ENCODE measurements around the gene SLC25A20.
"Not testable (repeated sequence)": the region's sequence is repeated elsewhere in the genome, so short reads cannot be mapped to it uniquely, and the experiment has no call there.

The SLC25A20 gene, protein sequence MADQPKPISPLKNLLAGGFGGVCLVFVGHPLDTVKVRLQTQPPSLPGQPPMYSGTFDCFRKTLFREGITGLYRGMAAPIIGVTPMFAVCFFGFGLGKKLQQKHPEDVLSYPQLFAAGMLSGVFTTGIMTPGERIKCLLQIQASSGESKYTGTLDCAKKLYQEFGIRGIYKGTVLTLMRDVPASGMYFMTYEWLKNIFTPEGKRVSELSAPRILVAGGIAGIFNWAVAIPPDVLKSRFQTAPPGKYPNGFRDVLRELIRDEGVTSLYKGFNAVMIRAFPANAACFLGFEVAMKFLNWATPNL

DNA sequence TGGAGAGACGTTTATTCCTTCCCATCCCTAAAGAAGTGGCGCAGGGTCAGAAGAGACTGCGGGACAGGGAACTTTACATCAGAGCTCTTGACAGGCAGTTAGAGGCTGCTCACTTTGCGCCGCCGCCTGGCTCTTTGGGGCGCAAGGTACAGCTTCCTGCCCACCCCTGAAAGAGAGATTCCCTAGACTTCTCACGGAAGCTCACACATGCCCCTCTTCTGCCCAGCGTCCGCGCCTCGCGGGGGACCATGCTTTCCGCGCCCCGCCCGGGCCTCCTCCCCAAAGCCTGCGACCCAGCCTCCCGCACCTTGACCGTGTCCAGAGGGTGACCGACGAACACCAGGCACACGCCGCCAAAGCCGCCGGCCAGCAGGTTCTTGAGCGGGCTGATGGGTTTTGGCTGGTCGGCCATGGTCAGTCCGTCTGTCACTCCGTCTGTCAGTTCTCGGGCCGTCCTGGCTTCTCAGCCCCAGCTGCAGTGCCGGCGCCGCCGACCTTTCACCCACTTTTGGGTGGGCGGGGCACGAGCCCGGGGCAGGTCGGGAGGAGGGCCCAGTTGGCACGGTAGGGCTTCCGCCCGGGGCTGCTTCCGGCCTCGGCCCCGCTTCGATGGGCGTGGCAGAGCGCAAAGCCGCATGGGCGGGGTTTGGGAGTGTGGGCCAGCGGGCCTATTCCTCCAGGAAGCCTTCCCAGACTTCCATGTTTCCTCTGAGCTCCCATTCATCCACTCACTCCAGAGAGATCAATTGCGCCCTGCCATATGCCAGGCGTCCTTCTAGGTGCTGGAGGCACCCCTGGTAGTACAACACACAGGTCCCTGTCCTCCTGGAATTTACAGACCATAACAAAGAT, at the start of gene SLC25A20:
Gene SLC25A20, minus strand, starts transcription at position 500 of the 852 bp plus-strand sequence. Its CDS starts 88 bp downstream, at position 412.
- in situ Hi-C loops (cut with MboI; ENCODE audit: low sequenced_read_pairs), result no loop called here

DNA sequence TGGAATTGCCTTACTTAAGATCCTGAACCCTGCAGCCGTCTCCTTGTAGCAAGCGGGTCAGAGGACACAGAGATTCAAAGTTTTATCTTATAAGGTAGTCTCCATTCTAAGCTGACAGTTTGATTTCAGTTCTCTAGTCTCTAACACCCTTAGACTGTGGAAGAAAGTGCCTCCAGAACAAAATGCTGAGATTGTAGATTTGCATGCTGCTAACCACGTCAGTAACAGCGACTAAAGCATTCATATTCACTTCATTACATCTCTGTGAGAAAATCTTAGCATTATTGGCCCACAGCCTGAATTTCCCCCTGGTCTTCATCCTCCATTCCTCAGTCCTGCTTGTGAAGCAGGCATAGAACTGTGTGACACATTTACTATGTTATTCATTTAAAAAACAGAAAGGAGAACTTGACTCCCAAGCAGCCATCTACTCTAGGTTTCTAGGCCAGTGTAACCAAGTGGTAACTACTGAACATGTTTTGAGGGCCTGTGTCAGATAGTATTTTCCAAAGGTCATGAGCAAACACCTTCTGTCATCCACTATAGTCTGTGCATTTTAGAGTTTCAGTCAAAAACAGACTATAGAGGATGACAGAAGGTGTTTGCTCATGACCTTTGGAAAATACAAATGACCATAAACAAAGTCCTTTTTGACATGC, 47.3 kb upstream of the SLC25A20 start:
- in situ Hi-C loops (cut with MboI; ENCODE audit: low sequenced_read_pairs), result no loop called here

DNA sequence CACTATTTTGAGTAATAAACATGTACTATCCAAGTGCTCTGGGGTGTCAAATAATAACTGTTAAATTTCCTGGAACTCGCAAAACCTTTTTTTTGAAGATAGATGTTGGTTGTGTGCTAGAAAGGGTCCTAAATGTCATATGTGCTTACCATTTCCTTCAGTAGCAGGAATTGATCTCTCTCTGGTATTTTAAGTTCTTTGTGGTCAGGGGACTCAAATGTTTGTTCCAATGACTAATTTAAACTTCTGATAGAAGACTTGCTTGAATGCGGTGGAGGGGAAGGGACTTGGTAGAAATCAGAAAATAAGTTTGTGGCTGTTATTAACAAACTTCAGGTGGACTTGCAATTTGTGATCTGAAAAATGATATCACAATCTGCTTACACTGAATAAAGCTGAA, 46.8 kb upstream of the SLC25A20 start:
- in situ Hi-C loops (cut with MboI; ENCODE audit: low sequenced_read_pairs), result no loop called here

DNA sequence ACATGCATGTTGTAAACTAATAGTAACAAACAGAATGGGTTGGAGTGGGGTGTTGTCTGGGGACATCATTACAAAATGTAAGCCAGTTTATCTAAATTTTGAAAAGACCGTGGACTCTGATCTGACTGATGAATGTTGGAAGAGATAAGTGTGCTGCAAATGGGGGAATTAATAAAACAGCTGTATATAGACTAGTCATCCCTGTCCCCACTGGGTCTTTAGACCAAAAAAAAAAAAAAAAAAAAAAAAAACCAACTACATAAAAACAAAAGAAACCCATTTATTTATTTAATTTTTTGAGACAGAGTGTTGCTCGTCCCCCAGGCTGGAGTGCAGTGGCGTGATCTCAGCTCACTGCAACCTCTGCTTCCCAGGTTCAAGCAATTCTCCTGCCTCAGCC, 40.0 kb upstream of the SLC25A20 start:
- in situ Hi-C loops (cut with MboI; ENCODE audit: low sequenced_read_pairs), result no loop called here

DNA sequence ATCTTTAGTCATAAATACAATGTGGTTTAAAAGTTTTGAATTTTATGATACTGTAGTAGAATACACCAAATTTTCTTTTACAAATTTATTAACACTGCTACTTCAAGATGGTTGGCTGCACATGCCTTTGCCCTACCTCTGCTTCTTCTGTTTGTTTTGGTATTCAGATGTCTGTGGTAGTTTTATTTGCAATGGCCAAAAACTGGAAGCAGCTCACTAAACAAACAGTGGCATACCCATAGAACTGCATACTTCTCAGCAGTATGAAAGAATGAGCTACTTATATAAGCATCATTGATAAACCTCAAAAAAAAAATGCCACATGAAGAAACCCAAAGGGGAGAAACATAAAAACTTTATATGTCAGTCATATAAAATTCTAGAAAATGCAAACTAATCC, 39.5 kb upstream of the SLC25A20 start:
- in situ Hi-C loops (cut with MboI; ENCODE audit: low sequenced_read_pairs), result no loop called here

DNA sequence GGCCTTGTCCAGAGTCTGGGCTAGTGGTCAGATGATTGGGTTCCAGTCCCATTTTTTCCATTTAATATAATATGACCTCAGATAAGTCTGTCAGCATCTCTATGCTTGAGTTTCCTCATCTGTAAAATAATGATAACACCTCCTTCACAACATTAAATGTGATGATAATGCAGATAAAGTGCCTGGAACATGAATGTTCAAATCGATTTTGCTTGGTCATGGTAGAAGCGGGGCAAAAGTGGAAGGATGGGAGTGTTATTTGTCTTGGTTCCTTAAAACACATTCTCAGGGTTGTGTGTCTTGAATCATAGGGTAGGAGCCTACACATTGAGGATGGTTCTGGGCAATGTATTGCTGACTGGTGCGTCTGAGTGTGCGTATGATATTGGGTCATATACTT, 36.8 kb upstream of the SLC25A20 start:
- in situ Hi-C loops (cut with MboI; ENCODE audit: low sequenced_read_pairs), result no loop called here

DNA sequence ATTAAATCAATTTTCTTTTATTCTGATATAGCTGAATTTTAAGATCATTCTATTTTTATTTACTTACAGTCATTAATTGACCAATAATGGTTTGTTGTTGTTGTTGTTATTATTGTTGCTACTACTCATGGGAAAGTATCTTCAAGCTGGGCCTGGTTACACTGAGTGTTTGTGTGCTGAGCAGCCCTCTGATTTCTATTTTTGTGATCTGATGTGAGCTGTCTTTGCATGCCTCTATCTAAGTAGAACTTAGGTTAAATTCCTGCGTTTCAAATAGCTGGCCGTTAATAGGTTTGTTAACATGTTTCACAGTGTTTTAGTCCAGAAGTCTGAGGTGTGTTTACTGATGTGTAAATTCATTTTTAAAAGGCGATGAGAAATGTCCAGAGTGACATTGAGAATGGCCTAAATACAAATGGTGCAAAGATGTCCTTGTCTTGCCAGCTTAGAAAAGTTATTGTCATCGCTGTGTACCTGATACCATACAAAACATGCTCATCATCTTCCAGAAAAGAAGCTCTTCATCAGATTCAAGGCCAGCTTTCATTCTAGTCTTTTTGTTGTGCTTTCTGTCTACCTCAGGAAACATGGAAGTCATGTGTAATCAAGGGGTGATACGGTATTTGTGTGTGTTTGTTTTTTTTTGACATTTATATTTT, 35.8 kb upstream of the SLC25A20 start:
- in situ Hi-C loops (cut with MboI; ENCODE audit: low sequenced_read_pairs), result no loop called here

DNA sequence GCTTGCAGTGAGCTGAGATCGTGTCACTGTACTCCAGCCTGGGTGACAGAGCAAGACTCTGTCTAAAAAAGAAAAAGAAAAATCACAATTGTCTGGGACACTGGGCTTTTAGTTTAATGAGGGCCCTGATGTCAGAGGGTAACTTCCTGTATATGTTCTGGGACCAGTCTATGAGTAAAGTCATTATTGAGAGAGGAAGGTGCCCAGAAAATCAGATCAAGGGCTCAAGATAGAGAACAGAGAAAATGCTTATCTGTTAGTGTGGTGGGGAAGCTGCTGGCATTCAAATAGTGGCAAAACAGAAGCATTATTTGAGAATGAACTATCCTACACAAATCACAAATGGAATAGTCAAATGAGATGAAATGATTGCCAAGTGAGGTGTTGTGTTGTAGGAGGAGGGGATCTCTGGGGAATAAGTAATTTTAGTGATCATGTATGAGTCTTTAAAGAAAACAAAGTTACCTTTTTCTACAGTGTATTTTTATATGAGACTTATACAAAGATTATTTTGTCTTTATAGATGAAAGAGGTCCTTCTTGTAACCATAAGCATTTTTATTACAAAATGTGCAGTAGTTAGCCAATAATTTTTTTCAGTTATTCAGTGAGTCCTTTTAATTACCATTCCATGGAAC, 33.4 kb upstream of the SLC25A20 start:
- in situ Hi-C loops (cut with MboI; ENCODE audit: low sequenced_read_pairs), result no loop called here

DNA sequence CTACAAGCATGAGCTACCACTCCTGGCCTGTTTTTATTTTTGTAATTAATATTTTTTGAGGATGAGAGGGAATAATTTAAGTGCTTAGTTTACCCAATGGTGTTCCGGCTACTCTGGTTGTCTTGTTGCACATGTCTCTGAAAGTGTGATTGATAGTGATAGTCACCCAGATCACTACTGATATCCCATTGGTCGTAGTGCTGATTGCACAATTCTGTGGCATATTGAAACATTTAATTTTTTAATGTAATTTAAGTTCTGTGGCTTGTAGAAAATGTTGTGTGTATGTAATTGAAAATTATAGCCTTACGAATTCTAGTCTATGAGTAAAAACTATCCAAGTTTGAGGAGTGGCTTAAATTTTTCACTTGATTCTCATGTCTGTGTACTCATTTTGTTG, 31.9 kb upstream of the SLC25A20 start:
- in situ Hi-C loops (cut with MboI; ENCODE audit: low sequenced_read_pairs), result no loop called here

DNA sequence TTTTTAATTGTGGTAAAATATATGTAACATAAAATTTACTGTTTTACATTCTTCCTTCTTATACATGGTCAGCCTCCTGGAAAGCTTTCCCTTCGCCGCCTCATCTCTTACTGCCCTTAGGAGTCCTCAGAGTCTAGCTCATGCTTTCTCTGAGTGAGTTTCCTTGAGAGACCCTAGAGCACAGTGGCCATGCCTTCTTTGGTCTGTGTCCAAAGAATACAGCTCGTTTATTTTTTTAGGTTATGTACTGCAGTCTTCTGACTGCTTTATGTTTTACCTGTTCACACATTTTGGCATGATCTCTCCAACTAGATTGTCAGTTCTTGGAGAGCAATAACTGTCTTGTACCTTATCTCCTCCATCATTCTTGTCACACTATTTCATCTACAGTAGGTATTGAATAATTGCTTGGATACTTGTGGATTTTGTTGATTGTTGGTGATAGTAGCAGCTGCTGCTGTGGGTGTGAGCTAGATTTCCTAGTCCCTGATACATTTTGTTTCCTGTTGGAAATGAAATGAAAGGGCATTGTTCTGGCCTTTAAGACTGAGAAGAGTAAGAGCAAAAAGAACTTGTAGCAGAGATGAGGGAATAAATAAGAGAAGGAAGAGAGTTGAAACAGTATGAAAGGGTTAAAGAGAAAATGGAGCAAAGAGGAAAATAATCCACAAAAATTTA, 30.8 kb upstream of the SLC25A20 start:
- in situ Hi-C loops (cut with MboI; ENCODE audit: low sequenced_read_pairs), result no loop called here

DNA sequence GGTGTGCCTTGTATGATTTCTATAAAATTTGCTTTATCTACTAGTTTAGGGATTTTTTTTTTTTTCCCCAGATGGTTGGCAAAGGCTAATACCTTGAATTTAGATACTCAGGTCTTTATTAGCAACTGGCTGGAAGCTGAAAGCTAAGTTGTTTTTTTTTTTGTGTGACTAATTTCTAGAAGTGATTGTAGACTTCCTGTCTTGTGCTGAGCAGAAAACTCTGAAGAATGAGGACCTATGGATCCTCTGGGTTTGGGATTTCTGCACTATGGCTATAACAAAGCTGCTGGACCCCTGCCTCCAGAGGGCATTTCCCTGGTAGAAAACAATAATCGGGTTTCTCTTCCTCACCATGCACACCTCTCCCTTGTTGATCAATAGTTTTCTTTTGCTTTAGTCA, 30.0 kb upstream of the SLC25A20 start:
- in situ Hi-C loops (cut with MboI; ENCODE audit: low sequenced_read_pairs), result no loop called here

DNA sequence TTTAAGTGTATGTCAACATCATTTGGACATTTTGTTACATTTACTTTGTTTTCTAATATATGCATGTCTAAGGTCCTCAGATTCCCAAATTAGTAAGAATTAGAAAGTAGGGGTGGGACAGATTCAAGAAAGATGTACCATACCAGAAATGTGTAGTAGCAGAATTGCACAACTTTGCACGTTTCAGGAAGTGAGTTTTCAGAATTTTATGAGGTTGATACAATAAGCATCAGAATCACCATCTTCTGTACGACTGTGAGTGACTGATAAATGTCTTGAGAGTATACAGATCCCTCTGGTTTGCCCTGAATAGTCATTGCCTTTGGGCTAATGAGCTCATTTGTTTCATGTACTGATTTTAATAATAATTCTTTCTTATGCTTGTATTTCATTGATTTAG, 29.2 kb upstream of the SLC25A20 start:
- in situ Hi-C loops (cut with MboI; ENCODE audit: low sequenced_read_pairs), result no loop called here

DNA sequence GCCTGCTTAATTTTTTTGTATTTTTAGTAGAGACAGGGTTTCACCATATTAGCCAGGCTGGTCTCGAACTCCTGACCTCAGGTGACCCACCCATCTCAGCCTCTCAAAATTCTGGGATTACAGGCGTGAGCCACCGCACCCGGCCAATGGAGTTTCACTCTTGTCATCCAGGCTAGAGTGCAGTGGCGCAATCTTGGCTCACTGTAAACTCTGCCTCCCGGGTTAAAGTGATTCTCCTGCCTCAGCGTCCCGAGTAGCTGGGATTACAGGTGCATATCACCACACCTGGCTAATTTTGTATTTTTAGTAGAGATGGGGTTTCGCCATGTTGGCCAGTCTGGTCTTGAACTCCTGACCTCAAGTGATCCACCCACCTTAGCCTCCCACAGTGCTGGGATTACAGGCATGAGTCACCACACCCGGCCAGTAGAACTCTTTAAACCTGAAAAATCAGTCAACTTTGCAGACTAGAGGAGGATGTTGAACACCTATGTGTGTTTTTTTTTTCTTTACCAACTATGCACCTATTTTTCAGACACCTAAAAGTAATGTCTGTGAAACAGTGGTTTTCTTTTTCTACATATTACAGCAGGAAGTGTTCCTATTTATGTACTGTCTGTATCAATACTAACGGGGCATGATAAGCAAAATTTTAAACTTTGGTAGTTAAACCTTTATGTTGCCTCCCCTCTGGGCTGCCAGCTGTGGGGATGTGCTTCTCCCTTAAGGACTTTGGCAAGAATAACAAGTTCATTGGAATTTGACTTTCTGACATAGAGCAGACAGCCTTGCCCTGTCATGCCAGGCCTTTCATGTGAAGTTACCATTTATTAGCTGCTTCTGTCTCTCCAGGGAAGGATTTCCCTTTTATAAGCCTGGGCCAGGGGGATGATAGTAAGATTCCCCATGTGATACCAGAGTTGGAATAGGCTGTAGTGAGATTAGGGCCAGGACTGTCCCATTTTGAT, 28.0 kb upstream of the SLC25A20 start:
- in situ Hi-C loops (cut with MboI; ENCODE audit: low sequenced_read_pairs), result no loop called here

DNA sequence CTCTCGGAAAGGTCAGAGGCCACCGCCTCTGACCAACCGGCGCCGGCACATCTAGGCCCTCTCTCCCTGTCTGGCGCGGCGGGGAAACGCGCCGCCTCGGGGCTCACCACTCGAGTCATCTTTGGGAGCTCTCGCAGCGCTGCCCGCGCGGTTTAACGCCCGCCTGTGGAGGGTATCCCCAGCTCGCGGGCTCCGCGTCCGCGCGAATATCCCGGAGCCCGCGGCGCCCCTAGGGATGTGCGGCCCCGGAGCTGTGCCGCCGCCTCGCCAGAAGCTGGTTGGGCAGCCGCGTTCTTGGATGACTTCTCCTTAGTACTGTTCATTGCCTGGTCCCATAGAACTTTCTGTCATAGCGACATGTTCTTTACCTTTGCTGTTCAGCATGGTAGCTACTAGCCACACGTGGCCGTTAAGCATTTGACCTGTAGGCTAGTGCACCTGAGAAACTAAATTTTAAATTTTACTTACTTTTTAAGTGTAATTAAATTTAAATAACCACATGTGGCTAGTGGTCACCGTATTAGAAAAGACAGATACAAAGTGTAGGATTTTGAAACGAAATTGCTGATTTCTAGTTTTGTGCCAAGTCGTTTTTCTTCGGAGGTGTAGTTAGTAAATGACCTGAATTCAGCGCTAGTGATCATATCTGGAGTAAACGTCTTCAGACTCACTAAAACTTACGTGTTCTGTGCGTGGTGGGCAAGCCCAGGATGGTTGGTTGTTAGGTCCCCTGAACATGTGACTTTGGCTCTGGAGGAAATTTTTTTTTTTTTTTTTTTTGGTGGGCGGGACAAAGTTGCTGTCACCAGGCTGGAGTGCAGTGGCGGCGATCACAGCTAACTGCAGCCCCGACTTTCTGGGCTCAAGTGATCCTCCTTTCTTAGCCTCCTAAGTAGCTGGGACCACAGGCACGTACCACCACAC, 20.8 kb upstream of the SLC25A20 start:
- in situ Hi-C loops (cut with MboI; ENCODE audit: low sequenced_read_pairs), result no loop called here

DNA sequence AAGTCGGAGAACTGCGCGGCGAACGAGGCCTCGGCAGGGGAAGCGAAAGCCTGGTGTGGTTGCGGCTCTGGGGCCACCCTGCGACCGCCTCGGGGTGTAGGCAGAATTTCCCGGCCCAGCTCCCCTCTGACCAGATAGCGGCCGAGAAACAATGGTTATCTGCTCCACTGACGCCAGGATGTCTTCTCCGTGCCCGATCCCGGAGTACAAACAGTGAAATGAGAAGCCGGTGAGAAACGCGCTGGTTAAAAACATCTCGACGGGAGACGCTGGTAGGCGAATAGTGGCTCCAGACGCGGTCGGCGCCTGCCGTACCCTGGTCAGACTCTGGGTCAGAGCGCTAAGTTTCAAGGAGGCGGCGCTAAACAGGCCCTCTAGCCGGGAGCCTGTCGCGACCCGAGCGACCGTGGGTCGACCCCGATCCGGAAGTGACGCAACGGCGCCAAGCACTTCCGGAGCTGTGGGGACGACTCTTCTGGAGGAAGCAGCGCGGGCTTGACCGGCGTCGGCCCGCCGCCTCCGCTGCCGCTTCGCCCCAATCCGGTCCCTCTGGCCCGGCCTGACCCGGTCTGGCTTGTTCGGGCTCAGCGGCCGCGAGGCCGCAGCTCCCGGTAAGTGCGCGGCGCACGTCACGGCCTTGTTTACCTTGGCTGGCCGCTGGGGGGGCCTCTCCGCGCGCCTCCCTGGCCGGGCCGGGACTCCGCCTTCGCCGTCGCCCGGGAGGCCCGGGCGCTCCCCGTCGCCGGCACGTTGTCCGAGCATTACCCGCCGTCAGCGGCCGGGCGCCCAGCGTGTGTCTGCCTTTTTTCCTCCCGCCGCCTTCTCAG, 19.9 kb upstream of the SLC25A20 start, which contains the start of gene ARIH2:
Gene ARIH2, plus strand, starts transcription at position 455 of the 827 bp plus-strand sequence. CDS start 8,717 bp downstream, outside the sequence.
- in situ Hi-C loops (cut with MboI; ENCODE audit: low sequenced_read_pairs), result no loop called here

DNA sequence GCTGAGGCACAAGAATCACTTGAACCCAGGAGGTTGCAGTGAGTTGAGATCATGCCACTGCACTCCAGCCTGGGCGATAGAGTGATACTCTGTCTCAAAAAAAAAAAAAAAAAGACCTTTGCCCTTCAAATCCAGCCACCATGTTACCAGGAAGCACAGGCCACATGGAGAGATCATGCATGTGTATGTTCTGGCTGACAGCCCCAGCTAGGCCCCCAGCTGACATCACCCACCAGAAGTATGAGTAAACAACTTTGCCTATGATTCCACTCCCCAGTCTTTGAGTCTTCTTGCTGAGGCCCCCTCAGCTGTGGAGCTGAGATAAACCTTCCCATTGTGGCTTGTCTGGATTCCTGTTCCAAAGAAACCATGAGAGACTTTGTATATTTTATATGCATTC, 16.6 kb upstream of the SLC25A20 start:
- in situ Hi-C loops (cut with MboI; ENCODE audit: low sequenced_read_pairs), result no loop called here

DNA sequence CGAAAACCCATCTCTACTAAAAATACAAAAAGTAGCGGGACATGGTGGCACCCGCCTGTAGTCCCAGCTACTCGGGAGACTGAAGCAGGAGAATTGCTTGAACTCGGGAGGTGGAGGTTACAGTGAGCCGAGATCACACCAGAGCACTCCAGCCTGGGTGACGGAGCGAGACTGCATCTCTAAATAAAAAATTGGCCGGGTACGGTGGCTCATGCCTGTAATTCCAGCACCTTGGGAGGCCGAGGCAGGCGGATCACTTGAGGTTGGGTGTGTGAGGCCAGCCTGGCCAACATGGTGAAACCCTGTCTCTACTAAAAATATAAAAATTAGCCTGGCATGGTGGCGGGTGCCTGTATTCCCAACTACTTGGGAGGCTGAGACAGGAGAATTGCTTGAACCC, 8.3 kb upstream of the SLC25A20 start:
- in situ Hi-C loops (cut with MboI; ENCODE audit: low sequenced_read_pairs), result not testable (repeated sequence)
